Stomach (tissue), 4 donors: ENCODE data around the gene LSM3.

Experiments
- CTCF ChIP-seq, 7 experiments: fragments of 450-650 bp in 4 of 7; fragments of 200-600 bp in 3 of 7; sonication (generic) in 3 of 7; IDR thresholded peaks; one replicate each; pipeline ENCODE4 v1.5.1; 2016 to 2019; ENCODE audit warnings: antibody characterized with exemption in 7 of 7, control low read depth in 2 of 7, mild to moderate bottlenecking in 1 of 7
- EP300 ChIP-seq: sonication (generic); formaldehyde crosslinking; IDR thresholded peaks from one replicate; pipeline ENCODE4 v1.6.1; 2017; ENCODE audit warnings: antibody characterized with exemption
- POLR2A ChIP-seq, 4 donors: fragments of 450-650 bp; IDR thresholded peaks; one replicate each; pipeline ENCODE4 v1.6.1; 2016; ENCODE audit warnings: antibody characterized with exemption in 4 of 4, control low read depth in 2 of 4, mild to moderate bottlenecking in 1 of 4, moderate library complexity in 1 of 4
- POLR2AphosphoS5 ChIP-seq, 3 donors: sonication (generic); formaldehyde crosslinking; IDR thresholded peaks; one replicate each; pipeline ENCODE4 v1.6.1; 2016; ENCODE audit warnings: antibody characterized with exemption in 3 of 3

GRCh38 chr3:14210843-14211594 is 32.4 kb downstream of the LSM3 start:
- no peak for TF ChIP-seq EP300
- TF ChIP-seq POLR2A (IDR thresholded peaks at IDR 0.05): no peak
- no peak for TF ChIP-seq CTCF (IDR thresholded peaks at IDR 0.05)
- TF ChIP-seq POLR2AphosphoS5 (IDR thresholded peaks at IDR 0.05): no peak
